ENCODE results near the gene RWDD3.

DNA sequence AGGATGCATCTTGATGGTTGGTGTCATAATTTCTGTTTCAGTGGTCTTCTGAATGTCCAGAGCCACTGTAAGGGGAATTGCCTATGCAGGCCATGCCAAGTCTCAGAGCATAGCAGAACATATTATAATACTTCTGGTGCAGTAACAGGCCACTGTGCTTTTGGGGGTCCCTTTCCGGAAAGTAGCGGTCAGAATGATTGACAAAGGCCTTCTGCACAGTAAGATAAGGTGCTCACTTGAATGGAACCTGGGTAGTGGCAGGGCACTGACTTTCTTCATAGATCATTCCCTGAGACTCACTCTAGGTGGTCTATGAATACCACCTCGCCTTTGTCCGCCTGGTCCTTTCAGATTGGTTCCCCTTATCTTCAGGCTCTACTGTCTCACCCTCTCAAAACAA is 28.9 kb downstream of the RWDD3 start:
- TF ChIP-seq, protein P1, sequence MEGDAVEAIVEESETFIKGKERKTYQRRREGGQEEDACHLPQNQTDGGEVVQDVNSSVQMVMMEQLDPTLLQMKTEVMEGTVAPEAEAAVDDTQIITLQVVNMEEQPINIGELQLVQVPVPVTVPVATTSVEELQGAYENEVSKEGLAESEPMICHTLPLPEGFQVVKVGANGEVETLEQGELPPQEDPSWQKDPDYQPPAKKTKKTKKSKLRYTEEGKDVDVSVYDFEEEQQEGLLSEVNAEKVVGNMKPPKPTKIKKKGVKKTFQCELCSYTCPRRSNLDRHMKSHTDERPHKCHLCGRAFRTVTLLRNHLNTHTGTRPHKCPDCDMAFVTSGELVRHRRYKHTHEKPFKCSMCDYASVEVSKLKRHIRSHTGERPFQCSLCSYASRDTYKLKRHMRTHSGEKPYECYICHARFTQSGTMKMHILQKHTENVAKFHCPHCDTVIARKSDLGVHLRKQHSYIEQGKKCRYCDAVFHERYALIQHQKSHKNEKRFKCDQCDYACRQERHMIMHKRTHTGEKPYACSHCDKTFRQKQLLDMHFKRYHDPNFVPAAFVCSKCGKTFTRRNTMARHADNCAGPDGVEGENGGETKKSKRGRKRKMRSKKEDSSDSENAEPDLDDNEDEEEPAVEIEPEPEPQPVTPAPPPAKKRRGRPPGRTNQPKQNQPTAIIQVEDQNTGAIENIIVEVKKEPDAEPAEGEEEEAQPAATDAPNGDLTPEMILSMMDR (IDR thresholded peaks at IDR 0.05): no peak
- TF ChIP-seq POLR2A (IDR thresholded peaks at IDR 0.05): no peak
